BLaER1 (cell line): ENCODE measurements around the gene ANKRD65.
A peak's percentile ranks its signal among the peaks of the same experiment; 100 is the strongest.

Experiments
- H3K27ac ChIP-seq: shearing (Covaris generic); formaldehyde crosslinking; 2 replicates; pipeline ENCODE4 v1.8.1; 2022
- H3K27me3 ChIP-seq: shearing (Covaris generic); formaldehyde crosslinking; 2 replicates; pipeline ENCODE4 v1.8.1; 2022
- H3K36me3 ChIP-seq: shearing (Covaris generic); formaldehyde crosslinking; 2 replicates; pipeline ENCODE4 v1.8.1; 2022
- H3K4me1 ChIP-seq: shearing (Covaris generic); formaldehyde crosslinking; 2 replicates; pipeline ENCODE4 v1.8.1; 2022
- H3K4me2 ChIP-seq: shearing (Covaris generic); formaldehyde crosslinking; 2 replicates; pipeline ENCODE4 v1.8.1; 2022
- H3K4me3 ChIP-seq: shearing (Covaris generic); formaldehyde crosslinking; 2 replicates; pipeline ENCODE4 v1.8.1; 2022
- H3K9ac ChIP-seq: shearing (Covaris generic); formaldehyde crosslinking; 2 replicates; pipeline ENCODE4 v1.8.1; 2022
- H3K9me3 ChIP-seq: shearing (Covaris generic); formaldehyde crosslinking; 2 replicates; pipeline ENCODE4 v1.8.1; 2022
- H4K20me1 ChIP-seq: shearing (Covaris generic); formaldehyde crosslinking; 2 replicates; pipeline ENCODE4 v1.8.1; 2022
- Cebpa-rat ChIP-seq: shearing (Covaris generic); IDR thresholded peaks from 2 replicates; pipeline ENCODE4 v1.8.1; 2022

The ANKRD65 gene

GRCh38 chr1:1402072-1402900 is 18.8 kb downstream of the ANKRD65 start:
- H3K9ac ChIP-seq = no peak overlapping the region
- no peaks in the 10 kb centered on the region for H3K9me3 ChIP-seq
- peaks cover 49% of the 10 kb centered on the region for H3K4me1 ChIP-seq
- H3K27me3 ChIP-seq = no peaks in the 10 kb centered on the region
- no peak overlapping the region for H3K27ac ChIP-seq
- no peak overlapping the region for H3K4me3 ChIP-seq
- H3K36me3 ChIP-seq = peaks cover 73% of the 10 kb centered on the region
- TF ChIP-seq Cebpa-rat = no peak
- peaks cover 73% of the 10 kb centered on the region for H4K20me1 ChIP-seq
- H3K4me2 ChIP-seq = peak overlapping the region; percentile 99; the same call in 1 of the 2 replicates

GRCh38 chr1:1401457-1402010 is 19.5 kb downstream of the ANKRD65 start:
- peaks cover 55% of the 10 kb centered on the region for H3K4me1 ChIP-seq
- peaks cover 80% of the 10 kb centered on the region for H3K36me3 ChIP-seq
- no peak overlapping the region for H3K27ac ChIP-seq
- peaks cover 78% of the 10 kb centered on the region for H4K20me1 ChIP-seq
- H3K4me2 ChIP-seq = peak overlapping the region; percentile 99
- 0 out of 2 replicates have a peak overlapping the region, but pooled peaks have one; percentile 99 for H3K4me3 ChIP-seq
- no peaks in the 10 kb centered on the region for H3K27me3 ChIP-seq
- no peak for TF ChIP-seq Cebpa-rat
- H3K9ac ChIP-seq = no peak overlapping the region
- H3K9me3 ChIP-seq = no peaks in the 10 kb centered on the region

DNA sequence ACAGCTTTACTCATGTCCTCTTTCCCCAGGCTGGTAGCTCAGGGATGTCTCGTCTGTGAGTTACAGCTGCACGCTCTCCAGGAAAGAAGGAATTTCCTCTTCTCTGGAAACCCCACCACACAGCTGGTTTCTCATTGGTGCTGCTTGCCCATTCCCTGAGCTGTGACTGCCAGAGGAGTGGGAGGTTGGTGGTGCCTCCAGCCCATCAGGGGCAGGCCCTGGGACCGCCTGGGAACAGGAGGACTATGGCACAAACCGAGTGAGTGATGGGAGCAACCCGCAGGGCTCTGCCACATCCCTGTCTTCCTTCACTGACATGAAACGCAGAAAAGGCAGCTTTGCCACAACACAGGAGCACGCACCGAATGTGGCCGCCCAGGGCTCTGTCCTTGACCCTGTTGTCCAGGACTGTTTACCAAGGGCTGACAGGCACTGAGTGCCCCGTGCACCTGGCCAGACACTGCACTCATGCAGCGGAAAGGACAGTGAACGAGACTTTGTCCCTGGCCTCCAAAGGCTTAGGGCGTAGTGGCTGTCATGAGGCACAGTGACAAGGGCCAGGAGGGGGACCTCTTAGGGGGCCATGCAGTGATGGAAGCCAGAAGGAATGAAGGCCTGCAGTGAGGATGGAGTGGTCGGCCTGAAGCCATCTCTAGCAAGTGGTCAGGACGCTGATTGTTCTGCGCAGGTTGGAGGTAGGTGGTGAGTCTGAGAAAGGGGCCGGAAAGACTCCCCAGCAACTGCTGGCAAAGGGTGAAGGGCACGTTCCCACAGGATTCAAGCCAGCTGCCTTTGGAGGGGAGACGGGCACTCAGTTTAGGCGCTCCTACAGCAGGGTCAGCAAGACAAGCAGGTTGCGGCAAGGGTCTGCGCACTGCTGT is 20.3 kb downstream of the ANKRD65 start:
- Histone ChIP-seq H3K4me3 (peak overlapping the region; percentile 99), H3K27ac (peak overlapping the region; percentile 97)

GRCh38 chr1:1399872-1400575 is 21.1 kb downstream of the ANKRD65 start:
- Histone ChIP-seq H3K27ac (peak overlapping the region; percentile 97), H4K20me1 (peaks cover 74% of the 10 kb centered on the region), H3K4me1 (peaks cover 40% of the 10 kb centered on the region), H3K36me3 (peaks cover 82% of the 10 kb centered on the region), H3K9me3 (no peaks in the 10 kb centered on the region), H3K9ac (peak overlapping the region; percentile 99), H3K4me2 (peak overlapping the region; percentile 99), H3K4me3 (peak overlapping the region; percentile 99), H3K27me3 (no peaks in the 10 kb centered on the region)
- no peak for TF ChIP-seq Cebpa-rat

More for the DNA sequence above, 20.3 kb downstream of the ANKRD65 start:
- H3K27me3 ChIP-seq = no peaks in the 10 kb centered on the region
- TF ChIP-seq Cebpa-rat = no peak
- peaks cover 82% of the 10 kb centered on the region for H3K36me3 ChIP-seq
- no peaks in the 10 kb centered on the region for H3K9me3 ChIP-seq
- H3K4me2 ChIP-seq = peak overlapping the region; percentile 99
- H3K9ac ChIP-seq = peak overlapping the region; percentile 99
- H3K4me1 ChIP-seq = peaks cover 48% of the 10 kb centered on the region
- peaks cover 74% of the 10 kb centered on the region for H4K20me1 ChIP-seq

DNA sequence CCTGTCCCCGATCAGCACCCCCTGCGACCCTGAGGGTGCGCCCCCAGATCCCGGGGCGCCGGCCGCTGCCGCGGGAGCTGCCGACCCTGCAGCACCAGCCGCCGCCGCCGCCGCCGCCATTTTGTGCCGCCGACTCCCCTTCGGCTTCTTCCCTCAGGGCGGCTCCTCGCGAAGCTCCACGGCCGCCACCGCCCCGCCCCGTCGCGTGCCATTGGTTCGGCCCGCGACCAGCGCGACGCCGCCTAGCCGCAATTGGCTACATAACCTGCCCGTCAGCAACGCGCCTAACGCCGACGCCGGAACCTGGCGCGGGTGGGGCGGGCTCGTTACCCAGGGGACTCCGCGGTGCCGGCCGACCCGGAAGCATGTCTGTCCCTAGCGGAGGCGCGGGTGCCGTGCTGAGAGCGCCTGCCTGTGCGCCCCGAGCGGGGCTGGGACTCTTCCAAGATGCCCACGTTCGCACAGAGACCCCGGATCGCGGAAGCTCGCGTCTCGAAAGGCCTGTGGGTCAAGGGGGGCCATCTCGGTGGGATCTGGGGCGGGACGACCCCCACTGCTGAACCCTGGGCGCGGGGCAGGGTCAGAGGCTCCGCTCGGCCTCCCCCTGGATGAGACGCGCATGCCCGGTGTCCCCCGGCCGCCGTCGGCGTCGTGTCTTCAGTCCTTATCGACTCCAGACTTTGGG is 21.7 kb downstream of the ANKRD65 start, which contains the start of gene CCNL2:
Gene CCNL2 (minus strand): TSS at position 149 of the 685 bp plus-strand sequence. CDS start 29 bp downstream, at position 120.
- Histone ChIP-seq H3K36me3 (peaks cover 82% of the 10 kb centered on the region), H3K4me1 (peaks cover 38% of the 10 kb centered on the region), H3K9me3 (no peaks in the 10 kb centered on the region), H3K27ac (peak within 1 kb of the TSS; percentile 97), H3K9ac (peak within 1 kb of the TSS; percentile 99), H3K4me2 (peak within 1 kb of the TSS; percentile 99), H3K4me3 (peak within 1 kb of the TSS; percentile 99), H4K20me1 (peaks cover 75% of the 10 kb centered on the region), H3K27me3 (no peaks in the 10 kb centered on the region)
- TF ChIP-seq Cebpa-rat = no peak

DNA sequence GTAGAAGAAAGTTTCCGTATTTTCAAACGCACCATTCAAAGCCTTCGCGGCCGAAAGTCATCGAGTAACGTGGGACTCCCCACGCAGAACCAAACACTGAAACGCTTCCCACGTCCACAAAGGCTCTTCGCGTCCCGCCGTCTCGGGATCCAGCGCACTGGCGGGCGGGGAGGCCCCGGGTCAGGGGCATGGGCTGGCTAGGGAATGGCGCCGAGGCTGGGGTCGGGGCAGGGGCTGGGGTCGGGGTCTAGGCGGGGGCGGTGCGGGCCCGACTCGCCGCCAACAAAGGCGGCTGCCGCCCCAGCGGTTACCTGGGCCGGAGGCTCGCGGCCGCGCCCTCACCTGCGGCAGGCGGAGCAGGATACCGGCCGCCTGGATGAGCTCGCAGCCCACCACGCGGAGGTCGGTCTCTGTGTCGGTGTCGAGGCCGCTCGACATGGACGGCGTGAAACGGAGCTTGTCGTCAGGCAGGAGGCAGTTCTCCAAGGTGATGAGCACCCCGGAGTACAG is 22.3 kb downstream of the ANKRD65 start:
- peaks cover 75% of the 10 kb centered on the region for H4K20me1 ChIP-seq
- peak overlapping the region; percentile 97 for H3K27ac ChIP-seq
- H3K36me3 ChIP-seq = peaks cover 82% of the 10 kb centered on the region
- peaks cover 38% of the 10 kb centered on the region for H3K4me1 ChIP-seq
- no peak for TF ChIP-seq Cebpa-rat
- peak overlapping the region; percentile 99 for H3K4me3 ChIP-seq
- H3K9me3 ChIP-seq = no peaks in the 10 kb centered on the region
- peak overlapping the region; percentile 95 for H3K4me2 ChIP-seq
- H3K27me3 ChIP-seq = no peaks in the 10 kb centered on the region
- peak overlapping the region; percentile 99 for H3K9ac ChIP-seq

- H3K27ac ChIP-seq = peak overlapping the region; percentile 97
- H3K36me3 ChIP-seq = peaks cover 82% of the 10 kb centered on the region
- peak overlapping the region; percentile 95 for H3K4me2 ChIP-seq
- H3K9ac ChIP-seq = peak overlapping the region; percentile 99
- H3K4me1 ChIP-seq = peaks cover 38% of the 10 kb centered on the region
- H3K9me3 ChIP-seq = no peaks in the 10 kb centered on the region
- H3K4me3 ChIP-seq = peak overlapping the region; percentile 99
- H3K27me3 ChIP-seq = no peaks in the 10 kb centered on the region
- TF ChIP-seq Cebpa-rat = no peak
- peaks cover 75% of the 10 kb centered on the region for H4K20me1 ChIP-seq
Observed at GRCh38 chr1:1397839-1398523, 23.1 kb downstream of the ANKRD65 start.

GRCh38 chr1:1395166-1395565 is 25.9 kb downstream of the ANKRD65 start:
- H3K4me1 ChIP-seq = peaks cover 19% of the 10 kb centered on the region
- H3K9ac ChIP-seq = no peak overlapping the region
- H3K9me3 ChIP-seq = no peaks in the 10 kb centered on the region
- H3K27me3 ChIP-seq = no peaks in the 10 kb centered on the region
- H3K4me2 ChIP-seq = no peak overlapping the region
- peaks cover 70% of the 10 kb centered on the region for H4K20me1 ChIP-seq
- H3K4me3 ChIP-seq = no peak overlapping the region
- H3K27ac ChIP-seq = no peak overlapping the region
- peaks cover 82% of the 10 kb centered on the region for H3K36me3 ChIP-seq
- TF ChIP-seq Cebpa-rat = no peak
